Ovary (tissue), 3 donors: ENCODE results near the gene ARNT2.

Experiments used
- CTCF ChIP-seq, 3 donors: fragments of 450-650 bp in 2 of 3; fragments of 200-600 bp in 1 of 3; IDR thresholded peaks; one replicate each; pipeline versions ENCODE4 v1.5.1 to v1.8.0; 2016 to 2022; ENCODE audit warnings: antibody characterized with exemption in 3 of 3, mild to moderate bottlenecking in 1 of 3
- POLR2A ChIP-seq: fragments of 450-650 bp; IDR thresholded peaks from one replicate; pipeline ENCODE4 v1.6.1; 2017; ENCODE audit warnings: antibody characterized with exemption, mild to moderate bottlenecking, moderate library complexity
- donor health status: DM: no; HTN: no; CAD: no.

- no peak for TF ChIP-seq POLR2A
- no peak for TF ChIP-seq CTCF (IDR thresholded peaks at IDR 0.05)
Observed at GRCh38 chr15:80591938-80592825, 188.0 kb downstream of the ARNT2 start.
